CD8-positive, alpha-beta memory T cell (primary cell): ENCODE measurements around the gene MTFMT. TPM values are rescaled to one million over a fixed set of nuclear protein-coding genes. Genes with fewer than 3 reads are reported as not detected.

Experiments used
- CTCF ChIA-PET: fragments of 350-600 bp; sonication (Branson Sonifier 250); formaldehyde crosslinking; loops from one replicate; lab custom pipeline; 2021; ENCODE audit warnings: antibody characterized with exemption; lab: Charles Lee
- POLR2A ChIA-PET: fragments of 350-600 bp; sonication (Branson Sonifier 250); formaldehyde crosslinking; loops from one replicate; lab custom pipeline; 2021; ENCODE audit warnings: antibody characterized with exemption; lab: Charles Lee
- DNase-seq, 5 donors: peaks; one replicate each; pipeline versions ENCODE4 v3.0.0 to v3.0.0-alpha.2; 2020 to 2022; ENCODE audit warnings: mixed read lengths in 1 of 5
- H3K27ac ChIP-seq: one replicate; pipeline ENCODE4 v1.7.0; 2013; ENCODE audit warnings: low read depth, mild to moderate bottlenecking, low read length, moderate library complexity
- H3K27me3 ChIP-seq: 2 replicates; pipeline ENCODE4 v1.7.0; 2013; ENCODE audit warnings: low read length, mild to moderate bottlenecking; ENCODE audit not compliant: insufficient read depth, poor library complexity, severe bottlenecking
- H3K36me3 ChIP-seq: 2 replicates; pipeline ENCODE4 v1.7.0; 2013; ENCODE audit warnings: mild to moderate bottlenecking, low read length, moderate library complexity; ENCODE audit not compliant: insufficient read depth
- H3K4me1 ChIP-seq: 2 replicates; pipeline ENCODE4 v1.7.0; 2013; ENCODE audit warnings: mild to moderate bottlenecking, low read length, moderate library complexity; ENCODE audit not compliant: insufficient read depth
- H3K4me3 ChIP-seq: 2 replicates; pipeline ENCODE4 v1.7.0; 2013; ENCODE audit warnings: mild to moderate bottlenecking, low read length
- H3K9me3 ChIP-seq: 2 replicates; pipeline ENCODE4 v1.7.0; 2013; ENCODE audit warnings: mild to moderate bottlenecking, low read length
- H3K27ac Mint-ChIP-seq, 8 donors: one replicate each; pipeline ENCODE4 v1.8.0; 2020 to 2021; ENCODE audit warnings: mixed read lengths in 8 of 8, mild to moderate bottlenecking in 6 of 8, inconsistent platforms in 3 of 8, moderate library complexity in 3 of 8
- H3K27me3 Mint-ChIP-seq, 2 donors: one replicate each; pipeline ENCODE4 v1.8.0; 2020 to 2021; ENCODE audit warnings: mixed read lengths in 2 of 2, mild to moderate bottlenecking in 1 of 2, moderate library complexity in 1 of 2
- H3K36me3 Mint-ChIP-seq, 3 donors: one replicate each; pipeline ENCODE4 v1.8.0; 2020 to 2021; ENCODE audit warnings: mixed read lengths in 3 of 3, inconsistent platforms in 1 of 3, mild to moderate bottlenecking in 1 of 3
- H3K4me1 Mint-ChIP-seq, 3 donors: one replicate each; pipeline ENCODE4 v1.8.0; 2020 to 2021; ENCODE audit warnings: mixed read lengths in 3 of 3, inconsistent platforms in 1 of 3, mild to moderate bottlenecking in 1 of 3
- H3K4me3 Mint-ChIP-seq, 7 donors: one replicate each; pipeline ENCODE4 v1.8.0; 2020 to 2021; ENCODE audit warnings: mixed read lengths in 7 of 7, mild to moderate bottlenecking in 6 of 7, moderate library complexity in 4 of 7, inconsistent platforms in 2 of 7
- H3K9me3 Mint-ChIP-seq, 5 donors: one replicate each; pipeline ENCODE4 v1.8.0; 2020 to 2022; ENCODE audit warnings: mixed read lengths in 5 of 5, mild to moderate bottlenecking in 3 of 5, moderate library complexity in 2 of 5, inconsistent platforms in 1 of 5
- polyA plus RNA-seq: library from polyadenylated mRNA; unstranded; fragments of 300-500 nt; fragmentation: Illumina TruSeq; gene quantifications from one replicate; pipeline ENCODE4 v1.2.3, GENCODE V29; 2021
- total RNA-seq, 2 experiments: library from RNA; stranded (reverse); gene quantifications; one replicate each; pipeline ENCODE4 v1.2.3, GENCODE V29; 2021

MTFMT gene
- total and polyA plus RNA-seq, 3 experiments from 2014 or later, result 20.2 to 24.3 (median 22.7) TPM

GRCh38 chr15:65004993-65005392 lies 24.4 kb downstream of the MTFMT start:
- no peak overlapping the region for H3K4me3 ChIP-seq
- H3K9me3 Mint-ChIP-seq, result no peaks in the 10 kb centered on the region
- H3K4me3 Mint-ChIP-seq, result no peak overlapping the region
- no peak overlapping the region for H3K27ac ChIP-seq
- no peaks in the 10 kb centered on the region for H3K36me3 ChIP-seq
- no peaks in the 10 kb centered on the region for H3K9me3 ChIP-seq
- H3K4me1 ChIP-seq, result no peaks in the 10 kb centered on the region
- peaks cover 0 to 41% (median 8%) of the 10 kb centered on the region in 3 donors for H3K36me3 Mint-ChIP-seq
- H3K27me3 ChIP-seq, result no peaks in the 10 kb centered on the region
- H3K4me1 Mint-ChIP-seq, result no peaks in the 10 kb centered on the region
- ChIA-PET POLR2A (no interaction called here), CTCF (no interaction called here)
- no peaks in the 10 kb centered on the region for H3K27me3 Mint-ChIP-seq
- peak overlapping the region in 3 of 8 donors; percentile 4 to 44 (median 41) for H3K27ac Mint-ChIP-seq
- DNase-seq, result no peak

GRCh38 chr15:64997745-64998375 lies 31.6 kb downstream of the MTFMT start:
- Histone ChIP-seq H3K27me3 (no peaks in the 10 kb centered on the region), H3K4me3 (no peak overlapping the region), H3K9me3 (no peaks in the 10 kb centered on the region), H3K27ac (no peak overlapping the region), H3K36me3 (no peaks in the 10 kb centered on the region), H3K4me1 (no peaks in the 10 kb centered on the region)
- Mint-ChIP-seq H3K27ac (peak overlapping the region in 1 of 8 donors; percentile 84), H3K36me3 (peaks cover 0 to 10% (median 0%) of the 10 kb centered on the region in 3 donors), H3K4me1 (peaks cover 0 to 4% (median 4%) of the 10 kb centered on the region in 3 donors), H3K4me3 (peak overlapping the region in 1 of 7 donors; percentile 10), H3K27me3 (no peaks in the 10 kb centered on the region), H3K9me3 (no peaks in the 10 kb centered on the region)
- no peak for DNase-seq
- ChIA-PET POLR2A (no interaction called here), CTCF (interaction anchor here (0.9 kb wide), 1 partner anchor 11 kb away, joined by 4 read pairs; no protein-coding TSS in a partner anchor)

- Histone ChIP-seq H3K4me1 (no peaks in the 10 kb centered on the region), H3K9me3 (no peaks in the 10 kb centered on the region), H3K27me3 (no peaks in the 10 kb centered on the region), H3K4me3 (no peak overlapping the region), H3K36me3 (no peaks in the 10 kb centered on the region), H3K27ac (no peak overlapping the region)
- Mint-ChIP-seq H3K27me3 (no peaks in the 10 kb centered on the region), H3K9me3 (no peaks in the 10 kb centered on the region), H3K36me3 (peaks cover 0 to 7% (median 0%) of the 10 kb centered on the region in 3 donors), H3K4me3 (no peak overlapping the region), H3K4me1 (peaks cover 0 to 5% (median 4%) of the 10 kb centered on the region in 3 donors), H3K27ac (no peak overlapping the region)
- CTCF ChIA-PET, result no interaction called here
- POLR2A ChIA-PET, result no interaction called here
- no peak for DNase-seq
Measured at GRCh38 chr15:64997066-64997465, 32.4 kb downstream of the MTFMT start.

GRCh38 chr15:64993290-64993689 lies 36.1 kb downstream of the MTFMT start:
- ChIA-PET CTCF (no interaction called here), POLR2A (no interaction called here)
- H3K4me1 ChIP-seq, result peaks cover 14% of the 10 kb centered on the region
- no peaks in the 10 kb centered on the region for H3K36me3 ChIP-seq
- Mint-ChIP-seq H3K36me3 (peaks cover 0 to 12% (median 0%) of the 10 kb centered on the region in 3 donors), H3K4me1 (peaks cover 14 to 27% (median 25%) of the 10 kb centered on the region in 3 donors), H3K27ac (peak overlapping the region in 2 of 8 donors; percentile 14 to 44), H3K27me3 (no peaks in the 10 kb centered on the region), H3K4me3 (peak overlapping the region in 1 of 7 donors; percentile 16), H3K9me3 (no peaks in the 10 kb centered on the region)
- DNase-seq, result no peak
- no peaks in the 10 kb centered on the region for H3K9me3 ChIP-seq
- no peaks in the 10 kb centered on the region for H3K27me3 ChIP-seq
- no peak overlapping the region for H3K4me3 ChIP-seq
- no peak overlapping the region for H3K27ac ChIP-seq

- H3K4me1 Mint-ChIP-seq, result peaks cover 23 to 42% (median 42%) of the 10 kb centered on the region in 3 donors
- H3K9me3 Mint-ChIP-seq, result no peaks in the 10 kb centered on the region
- ChIA-PET CTCF (interaction anchor here (0.7 kb wide), 1 partner anchor 20 kb away, joined by 3 read pairs; no protein-coding TSS in a partner anchor), POLR2A (no interaction called here)
- DNase-seq, result no peak
- peak overlapping the region in 3 of 8 donors; percentile 33 to 97 (median 44) for H3K27ac Mint-ChIP-seq
- H3K27ac ChIP-seq, result no peak overlapping the region
- no peaks in the 10 kb centered on the region for H3K27me3 ChIP-seq
- no peak overlapping the region for H3K4me3 ChIP-seq
- H3K9me3 ChIP-seq, result no peaks in the 10 kb centered on the region
- H3K4me1 ChIP-seq, result peaks cover 16% of the 10 kb centered on the region
- H3K27me3 Mint-ChIP-seq, result no peaks in the 10 kb centered on the region
- peaks cover 0 to 16% (median 0%) of the 10 kb centered on the region in 3 donors for H3K36me3 Mint-ChIP-seq
- peak overlapping the region in 5 of 7 donors; percentile 33 to 77 (median 52) for H3K4me3 Mint-ChIP-seq
- H3K36me3 ChIP-seq, result no peaks in the 10 kb centered on the region
Measured at GRCh38 chr15:64991536-64992135, 37.8 kb downstream of the MTFMT start.

- Histone ChIP-seq H3K4me3 (peak overlapping the region; percentile 95), H3K27ac (peak overlapping the region; percentile 81), H3K9me3 (no peaks in the 10 kb centered on the region), H3K36me3 (no peaks in the 10 kb centered on the region), H3K27me3 (no peaks in the 10 kb centered on the region), H3K4me1 (peaks cover 19% of the 10 kb centered on the region)
- H3K27ac Mint-ChIP-seq, result peak overlapping the region; percentile 91 to 99 (median 95)
- H3K9me3 Mint-ChIP-seq, result no peaks in the 10 kb centered on the region
- H3K4me1 Mint-ChIP-seq, result peaks cover 31 to 53% (median 51%) of the 10 kb centered on the region in 3 donors
- peak overlapping the region; percentile 87 to 99 (median 97) for H3K4me3 Mint-ChIP-seq
- CTCF ChIA-PET, result no interaction called here
- peaks cover 0 to 20% (median 3%) of the 10 kb centered on the region in 3 donors for H3K36me3 Mint-ChIP-seq
- POLR2A ChIA-PET, result no interaction called here
- DNase-seq, result no peak
- H3K27me3 Mint-ChIP-seq, result no peaks in the 10 kb centered on the region
Measured at GRCh38 chr15:64990168-64990470, 39.3 kb downstream of the MTFMT start.

GRCh38 chr15:64989416-64990167 lies 39.8 kb downstream of the MTFMT start, which contains the start of gene SPG21:
Gene SPG21 (minus strand): TSS chr15:64989914. CDS start chr15:64983569, 6,345 bp downstream.
- H3K27ac ChIP-seq, result peak within 1 kb of the TSS; percentile 81
- no peaks in the 10 kb centered on the region for H3K27me3 ChIP-seq
- peaks cover 34 to 56% (median 54%) of the 10 kb centered on the region in 3 donors for H3K4me1 Mint-ChIP-seq
- no peaks in the 10 kb centered on the region for H3K9me3 Mint-ChIP-seq
- H3K36me3 Mint-ChIP-seq, result peaks cover 0 to 20% (median 3%) of the 10 kb centered on the region in 3 donors
- peak within 1 kb of the TSS; percentile 95 for H3K4me3 ChIP-seq
- H3K27ac Mint-ChIP-seq, result peak within 1 kb of the TSS; percentile 95 to 99 (median 97)
- H3K36me3 ChIP-seq, result no peaks in the 10 kb centered on the region
- DNase-seq, result peak; percentile 88 to 93 (median 90)
- no peaks in the 10 kb centered on the region for H3K27me3 Mint-ChIP-seq
- POLR2A ChIA-PET, result interaction anchor here (1.1 kb wide), 1 partner anchor 603 kb away, joined by 3 read pairs; no protein-coding TSS in a partner anchor
- H3K4me3 Mint-ChIP-seq, result peak within 1 kb of the TSS; percentile 96 to 100 (median 98)
- H3K9me3 ChIP-seq, result no peaks in the 10 kb centered on the region
- CTCF ChIA-PET, result no interaction called here
- peaks cover 19% of the 10 kb centered on the region for H3K4me1 ChIP-seq
